Neural cell (in vitro differentiated cells): Measurements from ENCODE around the gene DUOXA1. TPM values are rescaled to one million over a fixed set of nuclear protein-coding genes. Genes with fewer than 3 reads are reported as not detected.

Experiments used
- H2AFZ ChIP-seq: fragments of 200-600, 300-800 bp; sonication (generic), shearing (Covaris generic); 2 replicates; pipeline ENCODE4 v1.6.0; 2014; ENCODE audit warnings: low read depth, mild to moderate bottlenecking, antibody characterized with exemption, low read length, moderate library complexity
- H3F3A ChIP-seq: fragments of 200-600 bp; shearing (Covaris generic); 2 replicates; pipeline ENCODE4 v1.6.1; 2016; ENCODE audit warnings: mild to moderate bottlenecking, moderate library complexity, mixed read lengths, antibody characterized with exemption, low read length; ENCODE audit not compliant: insufficient read depth, poor library complexity, severe bottlenecking
- H3K27ac ChIP-seq: fragments of 200-600, 300-800 bp; sonication (generic), shearing (Covaris generic); 2 replicates; pipeline ENCODE4 v1.5.1; 2014; ENCODE audit warnings: mild to moderate bottlenecking, low read length, moderate library complexity
- H3K27me3 ChIP-seq: fragments of 300-800, 200-600 bp; sonication (generic), shearing (Covaris generic); 2 replicates; pipeline ENCODE4 v1.6.0; 2014; ENCODE audit warnings: mild to moderate bottlenecking, low read depth, low read length, moderate library complexity; ENCODE audit not compliant: insufficient read depth
- H3K36me3 ChIP-seq: fragments of 300-800, 200-600 bp; sonication (generic), shearing (Covaris generic); 2 replicates; pipeline ENCODE4 v1.5.1; 2014; ENCODE audit warnings: mild to moderate bottlenecking, antibody characterized with exemption, low read length, moderate library complexity; ENCODE audit not compliant: insufficient read depth
- H3K4me2 ChIP-seq: fragments of 300-800, 200-600 bp; sonication (generic), shearing (Covaris generic); 2 replicates; pipeline ENCODE4 v1.6.0; 2014; ENCODE audit warnings: mild to moderate bottlenecking, low read length
- H3K4me3 ChIP-seq: fragments of 300-800, 200-600 bp; sonication (generic), shearing (Covaris generic); 2 replicates; pipeline ENCODE4 v1.5.1; 2014; ENCODE audit warnings: mild to moderate bottlenecking, low read length, moderate library complexity
- H3K79me2 ChIP-seq: fragments of 200-600 bp; shearing (Covaris generic); replicated peaks from 2 replicates; pipeline ENCODE4 v1.6.0; 2014; ENCODE audit warnings: mild to moderate bottlenecking, low read length, moderate library complexity; ENCODE audit not compliant: insufficient read depth
- H3K9ac ChIP-seq: fragments of 300-800, 200-600 bp; sonication (generic), shearing (Covaris generic); 2 replicates; pipeline ENCODE4 v1.6.1; 2016; ENCODE audit warnings: mild to moderate bottlenecking, low read length, mixed read lengths
- H3K9me2 ChIP-seq: fragments of 200-600 bp; shearing (Covaris generic); 2 replicates; pipeline ENCODE4 v1.6.1; 2016; ENCODE audit warnings: mild to moderate bottlenecking, low read length, mixed read lengths; ENCODE audit not compliant: insufficient read depth
- H3K9me3 ChIP-seq: fragments of 200-600, 300-800 bp; sonication (generic), shearing (Covaris generic); 2 replicates; pipeline ENCODE4 v1.6.1; 2016; ENCODE audit warnings: mild to moderate bottlenecking, mixed run types, low read length, moderate library complexity, mixed read lengths
- H4K20me1 ChIP-seq: fragments of 200-600 bp; shearing (Covaris generic); 2 replicates; pipeline ENCODE4 v1.6.1; 2016; ENCODE audit warnings: mild to moderate bottlenecking, mixed run types; ENCODE audit not compliant: insufficient read depth
- EP300 ChIP-seq: fragments of 450-650 bp; conservative IDR thresholded peaks from 2 replicates; pipeline ENCODE4 v1.6.1; 2014; ENCODE audit warnings: antibody characterized with exemption, mild to moderate bottlenecking, moderate library complexity; ENCODE audit not compliant: poor library complexity, severe bottlenecking
- EZH2 ChIP-seq: fragments of 200-600, 300-800 bp; shearing (Covaris generic), sonication (generic); IDR thresholded peaks from 2 replicates; pipeline ENCODE4 v1.6.1; 2014; ENCODE audit warnings: antibody characterized with exemption, low read length, borderline replicate concordance, mild to moderate bottlenecking; ENCODE audit not compliant: insufficient read depth, poor library complexity, severe bottlenecking
- MXI1 ChIP-seq: fragments of 450-650 bp; conservative IDR thresholded peaks from 2 replicates; pipeline ENCODE4 v1.6.1; 2014; ENCODE audit warnings: antibody characterized with exemption, mild to moderate bottlenecking; ENCODE audit not compliant: poor library complexity, severe bottlenecking
- POLR2AphosphoS5 ChIP-seq: IDR thresholded peaks from 2 replicates; pipeline ENCODE4 v1.6.1; 2012
- RAD21 ChIP-seq: fragments of 450-650 bp; conservative IDR thresholded peaks from 2 replicates; pipeline ENCODE4 v1.6.1; 2014; ENCODE audit warnings: antibody characterized with exemption, mild to moderate bottlenecking, moderate library complexity
- SMC3 ChIP-seq: fragments of 450-650 bp; conservative IDR thresholded peaks from 2 replicates; pipeline ENCODE4 v1.6.1; 2014; ENCODE audit warnings: antibody characterized with exemption, mild to moderate bottlenecking, moderate library complexity; ENCODE audit not compliant: poor library complexity
- TAF1 ChIP-seq: IDR thresholded peaks from 2 replicates; pipeline ENCODE4 v1.6.1; 2012; ENCODE audit warnings: low read depth
- polyA plus RNA-seq: library from polyadenylated mRNA; depleted of rRNA; stranded (reverse); fragments of >200 nt; gene quantifications from 2 replicates; pipeline ENCODE4 v1.2.3, GENCODE V29; 2014
- TF ChIP-seq, protein P1 (sequence below): IDR thresholded peaks from 2 replicates; pipeline ENCODE4 v1.6.1; 2012; ENCODE audit warnings: borderline replicate concordance
- TF ChIP-seq, protein P2 (sequence below): fragments of 450-650 bp; IDR thresholded peaks from 2 replicates; pipeline ENCODE4 v1.5.1; 2014; ENCODE audit warnings: antibody characterized with exemption, mild to moderate bottlenecking, moderate library complexity; ENCODE audit not compliant: poor library complexity, severe bottlenecking

Gene DUOXA1
- polyA plus RNA-seq, 1 donor from 2014 or later: not detected

DNA sequence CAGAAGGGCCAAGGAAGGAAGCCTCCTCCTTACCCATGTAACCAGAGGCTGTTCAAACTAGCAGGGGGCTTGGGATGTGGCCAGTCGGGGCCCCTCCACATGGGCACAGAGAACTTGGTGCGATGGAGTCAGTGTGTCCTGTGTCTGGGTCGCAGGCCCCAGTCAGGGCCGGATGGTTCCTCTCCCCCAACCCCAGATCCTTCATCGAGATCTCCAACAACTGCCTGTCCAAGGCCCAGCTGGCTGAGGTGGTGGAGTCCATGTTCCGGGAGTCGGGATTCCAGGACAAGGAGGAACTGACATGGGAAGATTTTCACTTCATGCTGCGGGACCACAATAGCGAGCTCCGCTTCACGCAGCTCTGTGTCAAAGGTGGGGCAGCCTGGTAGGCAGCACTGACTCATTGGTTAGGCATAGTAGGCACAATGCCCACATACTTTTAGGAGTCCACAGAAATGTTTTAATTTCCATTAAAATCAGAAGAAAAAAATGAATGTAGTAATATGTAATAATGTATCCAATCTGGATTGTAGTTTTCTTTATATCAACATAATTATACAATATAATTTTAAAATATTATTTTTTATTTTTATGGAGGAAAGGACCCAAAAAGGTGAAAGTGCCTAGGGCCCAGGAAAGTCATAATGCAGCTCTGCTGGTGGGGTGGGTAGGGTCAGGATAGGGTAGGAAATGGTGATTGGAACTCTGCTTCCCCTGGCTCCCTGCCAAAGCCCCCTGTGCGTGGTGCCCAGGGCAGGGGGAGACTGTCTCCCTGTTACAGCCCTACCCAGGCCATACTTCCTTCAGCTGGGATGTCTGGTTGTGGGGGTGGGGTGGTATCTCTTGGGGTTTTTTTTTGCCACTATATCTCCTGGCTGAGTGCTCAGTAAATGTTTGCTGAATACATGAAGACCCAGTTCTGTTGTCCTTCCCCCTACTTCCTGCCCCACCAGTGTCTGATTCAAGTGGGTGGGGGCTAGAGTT is 18.7 kb upstream of the DUOXA1 start:
- TF ChIP-seq, protein P1, sequence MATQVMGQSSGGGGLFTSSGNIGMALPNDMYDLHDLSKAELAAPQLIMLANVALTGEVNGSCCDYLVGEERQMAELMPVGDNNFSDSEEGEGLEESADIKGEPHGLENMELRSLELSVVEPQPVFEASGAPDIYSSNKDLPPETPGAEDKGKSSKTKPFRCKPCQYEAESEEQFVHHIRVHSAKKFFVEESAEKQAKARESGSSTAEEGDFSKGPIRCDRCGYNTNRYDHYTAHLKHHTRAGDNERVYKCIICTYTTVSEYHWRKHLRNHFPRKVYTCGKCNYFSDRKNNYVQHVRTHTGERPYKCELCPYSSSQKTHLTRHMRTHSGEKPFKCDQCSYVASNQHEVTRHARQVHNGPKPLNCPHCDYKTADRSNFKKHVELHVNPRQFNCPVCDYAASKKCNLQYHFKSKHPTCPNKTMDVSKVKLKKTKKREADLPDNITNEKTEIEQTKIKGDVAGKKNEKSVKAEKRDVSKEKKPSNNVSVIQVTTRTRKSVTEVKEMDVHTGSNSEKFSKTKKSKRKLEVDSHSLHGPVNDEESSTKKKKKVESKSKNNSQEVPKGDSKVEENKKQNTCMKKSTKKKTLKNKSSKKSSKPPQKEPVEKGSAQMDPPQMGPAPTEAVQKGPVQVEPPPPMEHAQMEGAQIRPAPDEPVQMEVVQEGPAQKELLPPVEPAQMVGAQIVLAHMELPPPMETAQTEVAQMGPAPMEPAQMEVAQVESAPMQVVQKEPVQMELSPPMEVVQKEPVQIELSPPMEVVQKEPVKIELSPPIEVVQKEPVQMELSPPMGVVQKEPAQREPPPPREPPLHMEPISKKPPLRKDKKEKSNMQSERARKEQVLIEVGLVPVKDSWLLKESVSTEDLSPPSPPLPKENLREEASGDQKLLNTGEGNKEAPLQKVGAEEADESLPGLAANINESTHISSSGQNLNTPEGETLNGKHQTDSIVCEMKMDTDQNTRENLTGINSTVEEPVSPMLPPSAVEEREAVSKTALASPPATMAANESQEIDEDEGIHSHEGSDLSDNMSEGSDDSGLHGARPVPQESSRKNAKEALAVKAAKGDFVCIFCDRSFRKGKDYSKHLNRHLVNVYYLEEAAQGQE: no peak
- no peak for TF ChIP-seq EP300
- Histone ChIP-seq H2AFZ (no peak overlapping the region), H3F3A (no peaks in the 10 kb centered on the region), H3K36me3 (no peaks in the 10 kb centered on the region), H3K4me2 (no peak overlapping the region), H3K9me3 (no peaks in the 10 kb centered on the region), H3K9me2 (no peaks in the 10 kb centered on the region), H3K79me2 (no peaks in the 10 kb centered on the region), H3K9ac (no peak overlapping the region), H3K4me3 (no peak overlapping the region), H3K27ac (no peak overlapping the region), H3K27me3 (no peaks in the 10 kb centered on the region), H4K20me1 (no peaks in the 10 kb centered on the region)

DNA sequence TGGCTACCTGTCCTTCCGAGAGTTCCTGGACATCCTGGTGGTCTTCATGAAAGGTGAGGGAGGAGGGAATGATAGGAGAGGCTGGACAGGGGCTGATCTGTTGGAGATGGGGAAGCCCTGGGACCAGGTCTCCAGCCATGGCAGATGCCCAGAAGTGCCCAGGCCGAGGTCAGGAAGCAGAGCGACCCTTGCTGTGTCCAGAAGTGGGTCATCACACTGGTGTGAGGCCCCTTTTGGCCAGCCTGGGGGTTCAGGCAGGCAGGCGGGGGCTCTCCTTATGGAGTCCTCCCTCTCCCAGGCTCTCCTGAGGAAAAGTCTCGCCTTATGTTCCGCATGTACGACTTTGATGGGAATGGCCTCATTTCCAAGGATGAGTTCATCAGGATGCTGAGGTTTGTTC is 17.9 kb upstream of the DUOXA1 start:
- Histone ChIP-seq H2AFZ (no peak overlapping the region), H3K27ac (no peak overlapping the region), H3K36me3 (no peaks in the 10 kb centered on the region), H3F3A (no peaks in the 10 kb centered on the region), H3K27me3 (no peaks in the 10 kb centered on the region), H3K79me2 (no peaks in the 10 kb centered on the region), H3K9me2 (no peaks in the 10 kb centered on the region), H3K4me2 (no peak overlapping the region), H3K9me3 (no peaks in the 10 kb centered on the region), H3K4me3 (no peak overlapping the region), H3K9ac (no peak overlapping the region), H4K20me1 (no peaks in the 10 kb centered on the region)
- TF ChIP-seq, protein P2, sequence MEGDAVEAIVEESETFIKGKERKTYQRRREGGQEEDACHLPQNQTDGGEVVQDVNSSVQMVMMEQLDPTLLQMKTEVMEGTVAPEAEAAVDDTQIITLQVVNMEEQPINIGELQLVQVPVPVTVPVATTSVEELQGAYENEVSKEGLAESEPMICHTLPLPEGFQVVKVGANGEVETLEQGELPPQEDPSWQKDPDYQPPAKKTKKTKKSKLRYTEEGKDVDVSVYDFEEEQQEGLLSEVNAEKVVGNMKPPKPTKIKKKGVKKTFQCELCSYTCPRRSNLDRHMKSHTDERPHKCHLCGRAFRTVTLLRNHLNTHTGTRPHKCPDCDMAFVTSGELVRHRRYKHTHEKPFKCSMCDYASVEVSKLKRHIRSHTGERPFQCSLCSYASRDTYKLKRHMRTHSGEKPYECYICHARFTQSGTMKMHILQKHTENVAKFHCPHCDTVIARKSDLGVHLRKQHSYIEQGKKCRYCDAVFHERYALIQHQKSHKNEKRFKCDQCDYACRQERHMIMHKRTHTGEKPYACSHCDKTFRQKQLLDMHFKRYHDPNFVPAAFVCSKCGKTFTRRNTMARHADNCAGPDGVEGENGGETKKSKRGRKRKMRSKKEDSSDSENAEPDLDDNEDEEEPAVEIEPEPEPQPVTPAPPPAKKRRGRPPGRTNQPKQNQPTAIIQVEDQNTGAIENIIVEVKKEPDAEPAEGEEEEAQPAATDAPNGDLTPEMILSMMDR: no peak
- TF ChIP-seq MXI1 (no peak), RAD21 (no peak), TAF1 (no peak), EZH2 (no peak), EP300 (no peak), SMC3 (no peak), POLR2AphosphoS5 (no peak)
- TF ChIP-seq, protein P1: no peak
